ENCODE results near the gene NELFCD.
A peak's percentile ranks its signal among the peaks of the same experiment; 100 is the strongest.

Gene NELFCD

DNA sequence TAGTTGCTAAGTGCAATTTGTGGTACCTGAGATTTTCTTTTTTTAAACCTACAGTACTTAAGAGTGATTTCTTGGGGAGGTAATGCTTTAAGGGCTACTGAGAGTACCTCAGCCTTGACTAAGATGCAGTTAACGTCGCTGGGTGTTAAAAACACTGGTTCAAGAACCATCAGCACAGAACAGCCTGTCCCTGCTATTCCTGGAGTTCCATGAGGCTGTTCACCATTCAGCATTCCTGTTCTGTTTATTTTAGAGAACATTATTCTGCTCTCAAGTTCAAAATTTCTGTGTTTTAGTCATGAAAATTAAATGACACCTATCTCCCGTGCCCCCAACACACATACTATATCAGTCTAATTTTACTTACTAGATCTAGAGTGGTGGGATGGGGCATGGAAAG is 63.2 kb downstream of the NELFCD start:
- Histone ChIP-seq H3K9me3 (ENCODE audit: insufficient read depth, low read length) (no peaks in the 10 kb centered on the region), H3K36me3 (ENCODE audit: low read length) (no peaks in the 10 kb centered on the region), H3K9me2 (replicated peaks; ENCODE audit: insufficient read depth, low read length) (no peaks in the 10 kb centered on the region), H3K27ac (ENCODE audit: low read depth, low read length) (peak overlapping the region; percentile 64), H3K27me3 (ENCODE audit: low read length) (no peaks in the 10 kb centered on the region), H2AFZ (ENCODE audit: low read depth, low read length, severe bottlenecking) (peak overlapping the region; percentile 73), H3K79me2 (ENCODE audit: insufficient read depth, low read length) (peaks cover 33% of the 10 kb centered on the region), H3F3A (ENCODE audit: insufficient read depth) (peaks cover 13% of the 10 kb centered on the region), H3K9ac (ENCODE audit: low read length) (peak overlapping the region; percentile 94), H3K4me2 (ENCODE audit: low read depth, low read length, poor library complexity, severe bottlenecking) (peak overlapping the region; percentile 97), H4K20me1 (ENCODE audit: low read depth, low read length) (peaks cover 17% of the 10 kb centered on the region; the same call in 1 of the 2 replicates), H3K4me3 (ENCODE audit: insufficient read depth, low read length, poor library complexity, severe bottlenecking) (no peak overlapping the region)
- no peak for TF ChIP-seq EZH2phosphoT487 (conservative IDR thresholded peaks at IDR 0.05; ENCODE audit: low read length)

Data from SU-DHL-6 (cell line).